ENCODE data around the gene KRT35.
"Not testable (repeated sequence)": the region's sequence is repeated elsewhere in the genome, so short reads cannot be mapped to it uniquely, and the experiment has no call there.

- not testable (repeated sequence) for TF ChIP-seq CTCF (IDR thresholded peaks at IDR 0.05; ENCODE audit: low read depth, low read length, poor library complexity, severe bottlenecking); EZH2phosphoT487 (IDR thresholded peaks at IDR 0.05; ENCODE audit: borderline replicate concordance, low read length)
Measured at GRCh38 chr17:41430376-41430775, 50.6 kb downstream of the KRT35 start.

All from DOHH2 (cell line).